ENCODE data around the gene RSPRY1.
"Not testable (repeated sequence)": the region's sequence is repeated elsewhere in the genome, so short reads cannot be mapped to it uniquely, and the experiment has no call there.

The RSPRY1 gene

DNA sequence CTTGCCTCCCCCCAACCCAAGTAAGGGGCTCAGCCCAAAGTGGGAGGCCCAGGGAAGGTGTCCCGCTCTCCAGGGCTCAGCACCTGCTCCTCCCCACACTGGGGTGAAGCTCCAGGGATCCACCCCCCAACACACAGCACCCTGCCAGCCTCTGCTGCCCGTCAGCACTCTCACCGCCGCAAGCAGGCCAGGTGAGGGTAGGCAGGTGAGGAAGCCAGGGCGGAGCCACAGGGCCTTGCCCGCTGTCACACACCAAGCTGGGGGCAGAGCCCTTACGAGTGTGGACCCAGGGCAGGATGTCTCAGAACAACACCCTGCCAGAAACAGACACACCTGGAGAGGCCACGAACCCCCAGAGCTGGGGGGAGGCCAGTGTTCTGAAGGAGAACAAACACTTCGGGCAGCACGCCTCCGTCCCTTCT, 78.8 kb downstream of the RSPRY1 start:
- in situ Hi-C loops (cut with MboI; ENCODE audit: low pct_unique_long_range_greater_than_20kb, low sequenced_read_pairs) = no loop called here
- DNase-seq = no peak

- no peak for DNase-seq
- in situ Hi-C loops (cut with MboI; ENCODE audit: low pct_unique_long_range_greater_than_20kb, low sequenced_read_pairs) = no loop called here
Observed at GRCh38 chr16:57265850-57266530, 79.9 kb downstream of the RSPRY1 start.

DNA sequence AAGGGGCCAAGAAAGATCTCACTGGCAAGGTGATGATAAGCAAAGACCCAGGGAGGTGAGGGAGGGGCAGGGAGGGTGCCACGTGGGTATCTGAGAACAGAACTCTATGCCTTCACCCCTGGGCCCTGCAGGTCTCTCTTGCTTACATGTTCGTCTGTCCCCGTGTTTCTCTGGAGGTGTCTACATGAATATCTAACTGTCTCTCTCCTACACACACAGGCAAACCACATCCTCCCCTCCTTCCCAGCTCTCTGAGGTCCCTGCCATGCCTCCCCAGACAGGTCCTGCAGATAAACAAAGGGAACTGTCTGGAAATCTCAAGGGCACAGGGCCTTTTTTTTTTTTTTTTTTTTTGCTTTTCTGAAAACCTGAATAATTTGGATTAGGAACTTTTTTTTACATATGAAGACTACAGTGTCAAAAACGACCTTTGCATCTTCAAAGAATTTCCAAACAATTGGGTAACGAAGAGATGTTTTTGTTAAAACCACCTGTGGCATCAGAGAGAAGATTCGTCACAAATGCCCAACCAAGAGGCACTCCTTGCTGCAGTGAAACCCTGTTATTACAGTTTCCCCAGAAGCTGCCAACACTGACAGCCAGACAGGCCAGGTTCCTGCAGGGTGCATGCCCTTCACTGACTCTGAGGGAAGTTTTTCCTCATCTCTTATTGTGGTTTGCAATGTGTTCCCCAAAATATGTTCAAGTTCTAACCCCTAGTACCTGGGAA, 80.6 kb downstream of the RSPRY1 start:
- peak; percentile 62 for DNase-seq
- in situ Hi-C loops (cut with MboI; ENCODE audit: low pct_unique_long_range_greater_than_20kb, low sequenced_read_pairs) = no loop called here

- DNase-seq; in situ Hi-C loops (cut with MboI; ENCODE audit: low pct_unique_long_range_greater_than_20kb, low sequenced_read_pairs): not testable (repeated sequence)
Observed at GRCh38 chr16:57267343-57267742, 81.2 kb downstream of the RSPRY1 start.

DNA sequence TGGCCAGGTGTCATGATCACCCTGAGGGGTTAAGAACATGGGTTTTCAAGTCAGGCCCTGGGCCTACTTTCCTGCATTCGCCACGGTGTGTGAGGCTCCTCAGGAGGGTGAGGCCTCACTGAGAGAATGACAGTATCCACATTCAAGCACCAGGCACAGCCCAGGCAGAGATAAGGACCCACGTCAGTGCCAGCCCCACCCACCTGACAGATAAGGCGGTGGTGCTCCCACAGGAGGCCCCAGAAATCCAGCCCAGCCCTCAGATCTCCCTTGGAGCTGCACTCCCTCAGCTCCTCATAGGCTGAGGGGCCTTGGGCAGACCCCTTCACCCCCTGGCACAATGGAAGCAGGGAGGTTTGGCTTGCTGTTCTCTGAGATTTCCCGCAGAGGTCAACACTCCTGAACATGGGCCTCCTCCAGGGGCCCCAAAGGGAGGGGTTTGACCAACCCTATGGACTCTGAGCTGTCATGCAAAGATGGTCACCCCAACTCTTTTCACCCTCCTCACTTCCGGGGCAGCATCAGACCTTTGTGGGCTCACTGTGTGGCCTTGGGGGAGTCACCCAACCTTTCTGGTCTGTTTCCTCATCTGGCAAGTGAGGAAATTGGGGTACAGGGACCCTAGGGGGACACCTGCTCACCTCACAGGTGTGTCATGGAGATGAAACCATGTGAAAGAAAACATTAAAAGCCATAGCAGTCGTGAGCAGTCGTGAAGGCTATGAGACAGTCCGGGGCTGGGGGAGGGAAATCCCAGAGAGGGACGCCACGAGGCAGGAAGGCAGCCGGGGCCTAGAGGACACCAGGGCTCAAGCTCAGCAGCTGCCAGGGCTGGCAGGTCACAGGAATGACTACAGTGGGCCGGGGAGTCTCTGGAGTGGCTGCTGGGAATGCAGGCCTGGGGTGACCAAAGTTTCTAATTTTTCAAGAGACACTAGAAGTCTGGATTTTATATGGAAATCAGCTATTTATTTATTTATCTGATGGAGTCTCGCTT, 83.0 kb downstream of the RSPRY1 start:
- DNase-seq = no peak
- in situ Hi-C loops (cut with MboI; ENCODE audit: low pct_unique_long_range_greater_than_20kb, low sequenced_read_pairs) = no loop called here

GRCh38 chr16:57270221-57271062, 84.3 kb downstream of the RSPRY1 start:
- in situ Hi-C loops (cut with MboI; ENCODE audit: low pct_unique_long_range_greater_than_20kb, low sequenced_read_pairs) = no loop called here
- no peak for DNase-seq

GRCh38 chr16:57271063-57271345, 84.9 kb downstream of the RSPRY1 start:
- in situ Hi-C loops (cut with MboI; ENCODE audit: low pct_unique_long_range_greater_than_20kb, low sequenced_read_pairs) = no loop called here
- no peak for DNase-seq

DNA sequence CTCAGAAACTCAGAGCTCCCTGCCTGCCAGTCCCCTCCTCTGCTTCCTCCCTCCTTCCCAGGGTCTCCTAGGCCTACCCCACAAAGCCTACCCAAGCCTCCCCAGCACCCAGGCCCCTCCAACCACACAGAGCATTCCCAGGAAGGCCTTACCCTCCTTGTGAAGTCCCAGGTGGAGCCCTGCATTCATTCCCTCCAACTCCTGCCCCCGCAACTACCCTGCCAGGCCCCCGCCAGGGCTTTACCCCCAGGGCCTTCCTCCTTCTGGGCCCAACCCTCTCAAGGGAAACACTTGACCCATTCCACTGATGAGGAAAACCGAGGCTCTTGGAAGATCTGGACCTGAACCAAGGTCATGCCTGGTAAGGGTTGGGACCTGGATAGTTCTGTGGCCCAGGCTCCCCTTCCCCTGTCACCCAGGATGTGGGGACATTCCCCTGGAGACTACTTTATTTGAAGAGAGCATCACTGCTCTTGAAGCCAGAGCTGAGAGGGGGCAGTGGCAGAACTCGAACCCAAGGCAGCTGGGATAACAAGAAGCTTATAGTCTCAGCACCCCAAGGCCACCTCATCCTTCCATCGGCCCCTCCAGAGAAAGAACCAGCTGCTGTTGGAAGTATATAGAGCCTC, 85.9 kb downstream of the RSPRY1 start:
- DNase-seq = no peak
- in situ Hi-C loops (cut with MboI; ENCODE audit: low pct_unique_long_range_greater_than_20kb, low sequenced_read_pairs) = no loop called here

DNA sequence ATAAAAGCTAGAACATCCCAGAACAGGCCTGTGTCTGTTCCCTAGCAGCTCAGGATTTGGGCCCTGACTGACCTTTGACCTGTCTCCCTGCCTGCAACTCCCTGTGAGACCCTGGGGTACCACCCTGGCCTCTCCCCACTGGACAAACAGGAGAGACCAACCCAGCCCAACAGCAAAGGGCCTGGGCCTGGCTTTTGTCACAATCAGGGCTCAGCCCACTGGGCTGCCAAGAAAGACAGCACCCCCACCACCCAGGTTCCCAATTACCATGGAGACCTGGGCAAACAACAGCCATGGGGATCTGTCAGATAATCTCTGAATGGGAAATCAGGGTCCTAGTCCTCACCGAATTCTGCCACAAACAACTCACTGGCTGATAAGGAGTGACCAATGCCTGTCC, 87.2 kb downstream of the RSPRY1 start:
- no peak for DNase-seq
- in situ Hi-C loops (cut with MboI; ENCODE audit: low pct_unique_long_range_greater_than_20kb, low sequenced_read_pairs) = no loop called here

DNA sequence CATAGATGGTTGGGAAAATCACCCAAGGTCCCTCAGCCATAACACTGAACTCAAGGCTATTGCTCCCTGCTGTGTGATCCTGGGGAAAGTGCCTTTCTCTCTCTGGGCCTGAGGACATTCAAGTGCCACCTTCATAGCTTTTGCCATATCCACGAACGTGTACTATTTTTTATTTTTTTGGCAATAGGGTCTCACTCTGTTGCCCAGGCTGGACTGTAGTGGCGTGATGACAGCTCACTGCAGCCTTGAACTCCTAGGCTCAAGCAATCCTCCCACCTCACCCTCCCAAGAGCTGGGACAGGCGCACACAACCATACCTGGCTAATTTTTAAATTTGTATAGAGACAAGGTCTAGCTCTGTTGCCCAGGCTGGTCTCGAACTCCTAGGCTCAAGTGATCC, 87.7 kb downstream of the RSPRY1 start:
- DNase-seq = no peak
- in situ Hi-C loops (cut with MboI; ENCODE audit: low pct_unique_long_range_greater_than_20kb, low sequenced_read_pairs) = no loop called here

- in situ Hi-C loops (cut with MboI; ENCODE audit: low pct_unique_long_range_greater_than_20kb, low sequenced_read_pairs) = not testable (repeated sequence)
Observed at GRCh38 chr16:57275946-57276345, 89.8 kb downstream of the RSPRY1 start.

DNA sequence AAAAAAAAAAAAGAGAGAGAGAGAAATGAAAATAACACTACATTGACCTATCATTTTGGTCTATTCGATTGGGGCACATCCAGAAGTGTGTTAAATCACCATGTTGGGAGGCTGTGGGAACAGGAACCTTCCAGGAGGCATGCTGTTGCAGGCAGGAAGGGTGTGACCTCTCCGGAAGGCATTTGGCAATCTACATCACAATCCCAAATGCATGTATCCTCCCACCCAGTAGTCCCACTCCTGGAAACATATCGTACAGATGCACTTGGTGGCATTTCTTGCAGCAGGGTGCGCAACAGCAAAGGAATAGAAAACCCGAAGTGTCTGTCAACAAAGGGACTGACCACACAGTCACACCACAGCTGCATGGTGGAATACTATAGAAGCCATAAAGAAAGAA, 90.5 kb downstream of the RSPRY1 start:
- in situ Hi-C loops (cut with MboI; ENCODE audit: low pct_unique_long_range_greater_than_20kb, low sequenced_read_pairs) = no loop called here

More at GRCh38 chr16:57275946-57276345, 89.8 kb downstream of the RSPRY1 start:
- not testable (repeated sequence) for DNase-seq

DNA sequence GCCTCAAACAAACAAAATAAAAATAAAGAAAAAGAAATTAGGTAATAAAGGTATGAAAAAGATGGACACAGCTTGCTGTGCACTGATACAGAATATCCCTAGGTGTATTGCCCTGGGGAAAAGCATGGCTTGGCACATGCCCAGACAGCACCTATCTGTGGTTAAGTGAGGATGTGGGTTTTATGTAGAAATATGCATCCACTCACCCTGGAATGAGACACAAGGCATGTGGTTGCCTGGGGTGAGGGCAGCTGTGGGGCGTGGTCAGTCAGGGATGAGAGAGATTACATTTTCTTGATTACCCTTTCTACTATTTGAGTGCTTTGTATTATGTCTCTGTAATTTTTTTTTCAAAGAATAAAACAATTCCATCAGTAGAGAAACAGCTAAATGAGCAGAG, 91.5 kb downstream of the RSPRY1 start:
- DNase-seq = peak; percentile 68
- in situ Hi-C loops (cut with MboI; ENCODE audit: low pct_unique_long_range_greater_than_20kb, low sequenced_read_pairs) = no loop called here

More for the DNA sequence above, 90.5 kb downstream of the RSPRY1 start:
- peak; percentile 38 for DNase-seq

DNA sequence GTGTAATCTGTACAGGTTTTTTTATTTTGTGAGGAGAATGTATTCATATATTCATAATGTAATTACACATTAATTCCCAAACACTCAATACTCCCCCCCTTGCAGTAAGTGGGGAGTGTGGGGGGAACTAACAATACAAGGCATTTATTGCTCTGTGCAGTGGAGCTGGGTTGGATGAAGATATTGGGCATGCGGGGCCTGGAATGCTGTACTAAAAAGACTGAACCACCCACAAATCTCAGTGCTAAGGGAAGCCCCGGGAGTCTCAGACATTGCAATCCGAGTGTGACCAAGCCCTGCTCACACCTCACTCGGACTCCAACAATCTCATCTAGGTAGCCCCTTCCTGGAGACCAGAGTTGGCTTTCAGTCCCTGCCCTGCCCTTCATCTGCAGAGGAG, 92.4 kb downstream of the RSPRY1 start:
- in situ Hi-C loops (cut with MboI; ENCODE audit: low pct_unique_long_range_greater_than_20kb, low sequenced_read_pairs) = no loop called here
- no peak for DNase-seq

GRCh38 chr16:57279780-57280638, 93.9 kb downstream of the RSPRY1 start:
- no peak for DNase-seq
- in situ Hi-C loops (cut with MboI; ENCODE audit: low pct_unique_long_range_greater_than_20kb, low sequenced_read_pairs) = no loop called here

DNA sequence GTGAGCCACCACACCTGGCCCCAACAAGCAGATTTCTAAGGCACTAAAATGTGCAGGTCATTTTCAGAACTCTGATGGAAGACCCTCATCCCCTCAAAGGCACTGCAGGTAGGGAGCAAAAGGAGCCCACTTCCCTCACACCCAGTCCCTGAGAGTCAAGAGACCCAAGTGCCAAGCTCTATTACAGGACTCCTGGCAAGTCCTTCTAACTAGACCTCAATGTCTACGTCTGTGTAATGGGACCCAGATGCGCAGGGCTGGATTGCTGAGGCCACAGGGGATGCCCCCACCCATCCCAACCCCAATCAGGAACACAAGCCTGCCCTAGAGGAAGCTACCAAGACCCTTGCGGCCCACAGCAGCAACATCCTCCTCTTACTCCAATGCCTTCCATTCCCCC, 95.7 kb downstream of the RSPRY1 start:
- in situ Hi-C loops (cut with MboI; ENCODE audit: low pct_unique_long_range_greater_than_20kb, low sequenced_read_pairs) = no loop called here
- no peak for DNase-seq

DNA sequence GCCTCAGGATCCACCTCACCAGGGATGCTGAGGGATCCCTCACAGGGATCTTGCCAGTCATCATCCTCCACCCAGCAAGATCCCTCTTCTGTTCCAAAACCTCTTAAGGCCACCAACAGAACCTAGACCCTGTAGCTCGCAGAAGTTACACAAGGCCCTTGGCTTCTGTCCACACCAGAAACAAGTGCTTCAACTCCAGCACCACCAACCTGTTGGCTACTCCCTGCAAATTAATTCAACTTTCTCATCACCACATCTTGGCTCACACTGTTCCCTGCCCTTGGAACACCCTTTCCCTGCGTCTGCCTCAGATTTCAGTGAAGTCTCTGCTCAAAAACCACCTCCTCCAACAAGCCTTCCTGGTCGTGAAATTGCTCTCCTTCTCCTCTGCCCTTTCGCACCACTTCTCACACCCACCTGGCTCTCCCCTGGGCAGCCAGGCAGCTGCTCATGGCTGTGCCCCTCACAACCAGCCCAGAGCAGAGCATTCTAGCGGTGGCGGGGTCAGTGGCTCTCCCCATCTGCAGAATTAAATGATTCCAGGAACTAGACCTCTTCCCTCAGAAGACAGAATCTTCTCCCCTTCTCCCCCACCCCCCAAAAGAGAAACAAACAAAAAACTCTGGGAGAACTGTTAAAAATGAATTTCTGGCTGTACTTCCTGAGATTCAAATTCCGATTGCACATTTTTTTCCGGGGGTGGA, 96.5 kb downstream of the RSPRY1 start:
- in situ Hi-C loops (cut with MboI; ENCODE audit: low pct_unique_long_range_greater_than_20kb, low sequenced_read_pairs) = no loop called here
- DNase-seq = no peak

Data from KBM-7 (cell line).